DND-41 (cell line): Measurements from ENCODE around the gene CYP1B1.

Experiments
- CTCF ChIP-seq: IDR thresholded peaks from 2 replicates; pipeline ENCODE4 v1.5.1; 2012; ENCODE audit warnings: borderline replicate concordance, low read length, moderate library complexity, mild to moderate bottlenecking; ENCODE audit not compliant: poor library complexity, severe bottlenecking; ENCODE audit errors: extremely low read depth
- EZH2 ChIP-seq: IDR thresholded peaks from 3 replicates; pipeline ENCODE4 v1.6.1; 2012; ENCODE audit warnings: borderline replicate concordance, low read depth, mild to moderate bottlenecking, moderate library complexity, low read length, inconsistent platforms; ENCODE audit not compliant: severe bottlenecking

- TF ChIP-seq CTCF (no peak), EZH2 (no peak)
Observed at GRCh38 chr2:38107738-38108410, 31.9 kb upstream of the CYP1B1 start.
